GM12878 (cell line): ENCODE measurements around the gene GFRA3.

Experiments
- MXI1 ChIP-seq: fragments of 150-350 bp; IDR thresholded peaks from 2 replicates; pipeline ENCODE4 v1.6.1; 2011; ENCODE audit warnings: low read depth, mild to moderate bottlenecking, inconsistent platforms, low read length, improper control_type of control experiment
- RCOR1 ChIP-seq: conservative IDR thresholded peaks from 2 replicates; pipeline ENCODE4 v1.6.1; 2012; ENCODE audit warnings: low read depth, low read length, improper control_type of control experiment
- TF ChIP-seq, protein P1 (sequence below): IDR thresholded peaks from 2 replicates; pipeline ENCODE4 v1.6.1; 2012; ENCODE audit warnings: low read depth, low read length, improper control_type of control experiment
- TF ChIP-seq, protein P2 (sequence below), 3 experiments: IDR thresholded peaks in 2 of 3; conservative IDR thresholded peaks in 1 of 3; 2 replicates each; pipeline ENCODE4 v1.5.1; 2011; ENCODE audit warnings: low read depth in 3 of 3, low read length in 3 of 3, mild to moderate bottlenecking in 3 of 3, control low read depth in 2 of 3, moderate library complexity in 2 of 3, inconsistent platforms in 1 of 3, mixed read lengths in 1 of 3; ENCODE audit not compliant: control insufficient read depth in 2 of 3, insufficient read depth in 1 of 3; ENCODE audit errors: extremely low read depth in 1 of 3
- TF ChIP-seq, protein P3 (sequence below): IDR thresholded peaks from 2 replicates; pipeline ENCODE4 v1.6.1; 2012; ENCODE audit warnings: low read depth, low read length, improper control_type of control experiment

- TF ChIP-seq MXI1, result no peak
- TF ChIP-seq, protein P1, sequence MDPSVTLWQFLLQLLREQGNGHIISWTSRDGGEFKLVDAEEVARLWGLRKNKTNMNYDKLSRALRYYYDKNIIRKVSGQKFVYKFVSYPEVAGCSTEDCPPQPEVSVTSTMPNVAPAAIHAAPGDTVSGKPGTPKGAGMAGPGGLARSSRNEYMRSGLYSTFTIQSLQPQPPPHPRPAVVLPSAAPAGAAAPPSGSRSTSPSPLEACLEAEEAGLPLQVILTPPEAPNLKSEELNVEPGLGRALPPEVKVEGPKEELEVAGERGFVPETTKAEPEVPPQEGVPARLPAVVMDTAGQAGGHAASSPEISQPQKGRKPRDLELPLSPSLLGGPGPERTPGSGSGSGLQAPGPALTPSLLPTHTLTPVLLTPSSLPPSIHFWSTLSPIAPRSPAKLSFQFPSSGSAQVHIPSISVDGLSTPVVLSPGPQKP, result no peak
- TF ChIP-seq, protein P2, sequence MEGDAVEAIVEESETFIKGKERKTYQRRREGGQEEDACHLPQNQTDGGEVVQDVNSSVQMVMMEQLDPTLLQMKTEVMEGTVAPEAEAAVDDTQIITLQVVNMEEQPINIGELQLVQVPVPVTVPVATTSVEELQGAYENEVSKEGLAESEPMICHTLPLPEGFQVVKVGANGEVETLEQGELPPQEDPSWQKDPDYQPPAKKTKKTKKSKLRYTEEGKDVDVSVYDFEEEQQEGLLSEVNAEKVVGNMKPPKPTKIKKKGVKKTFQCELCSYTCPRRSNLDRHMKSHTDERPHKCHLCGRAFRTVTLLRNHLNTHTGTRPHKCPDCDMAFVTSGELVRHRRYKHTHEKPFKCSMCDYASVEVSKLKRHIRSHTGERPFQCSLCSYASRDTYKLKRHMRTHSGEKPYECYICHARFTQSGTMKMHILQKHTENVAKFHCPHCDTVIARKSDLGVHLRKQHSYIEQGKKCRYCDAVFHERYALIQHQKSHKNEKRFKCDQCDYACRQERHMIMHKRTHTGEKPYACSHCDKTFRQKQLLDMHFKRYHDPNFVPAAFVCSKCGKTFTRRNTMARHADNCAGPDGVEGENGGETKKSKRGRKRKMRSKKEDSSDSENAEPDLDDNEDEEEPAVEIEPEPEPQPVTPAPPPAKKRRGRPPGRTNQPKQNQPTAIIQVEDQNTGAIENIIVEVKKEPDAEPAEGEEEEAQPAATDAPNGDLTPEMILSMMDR (IDR thresholded peaks at IDR 0.05 in 2 of 3, conservative IDR thresholded peaks at IDR 0.05 in 1 of 3; ENCODE audit: control insufficient read depth in 2 of 3, extremely low read depth in 1 of 3, insufficient read depth in 1 of 3, low read depth in 3 of 3, low read length in 3 of 3), result no peak
- no peak for TF ChIP-seq RCOR1
- TF ChIP-seq, protein P3, sequence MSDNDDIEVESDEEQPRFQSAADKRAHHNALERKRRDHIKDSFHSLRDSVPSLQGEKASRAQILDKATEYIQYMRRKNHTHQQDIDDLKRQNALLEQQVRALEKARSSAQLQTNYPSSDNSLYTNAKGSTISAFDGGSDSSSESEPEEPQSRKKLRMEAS, result no peak
Observed at GRCh38 chr5:138316355-138316754, 41.9 kb upstream of the GFRA3 start.
